Measurements from ENCODE around the gene PARD3.

PARD3 gene

GRCh38 chr10:34137201-34137600, 677.9 kb downstream of the PARD3 start:
- TF ChIP-seq EZH2phosphoT487 (IDR thresholded peaks at IDR 0.05; ENCODE audit: borderline replicate concordance, low read length) (no peak), CTCF (IDR thresholded peaks at IDR 0.05; ENCODE audit: low read depth, low read length, poor library complexity, severe bottlenecking) (no peak)
- Histone ChIP-seq H3F3A (ENCODE audit: control insufficient read depth, insufficient read depth) (no peaks in the 10 kb centered on the region), H3K4me2 (ENCODE audit: low read length) (no peak overlapping the region), H3K27me3 (ENCODE audit: control insufficient read depth, low read length) (no peaks in the 10 kb centered on the region), H3K9me3 (ENCODE audit: control insufficient read depth, insufficient read depth, low read length) (no peaks in the 10 kb centered on the region), H3K36me3 (ENCODE audit: control insufficient read depth, low read length) (no peaks in the 10 kb centered on the region), H3K79me2 (ENCODE audit: control insufficient read depth, low read length) (no peaks in the 10 kb centered on the region), H3K4me3 (ENCODE audit: low read length) (no peak overlapping the region), H3K9me2 (replicated peaks; ENCODE audit: control insufficient read depth, low read length) (no peaks in the 10 kb centered on the region), H3K27ac (ENCODE audit: low read depth, low read length) (no peak overlapping the region), H4K20me1 (ENCODE audit: control insufficient read depth, insufficient read depth, low read depth, low read length) (no peaks in the 10 kb centered on the region), H3K4me1 (ENCODE audit: control insufficient read depth, low read length) (no peaks in the 10 kb centered on the region)

GRCh38 chr10:34135515-34135914, 679.6 kb downstream of the PARD3 start:
- Histone ChIP-seq H3K9me2 (replicated peaks; ENCODE audit: control insufficient read depth, low read length) (no peaks in the 10 kb centered on the region), H3K4me1 (ENCODE audit: control insufficient read depth, low read length) (no peaks in the 10 kb centered on the region), H3K79me2 (ENCODE audit: control insufficient read depth, low read length) (no peaks in the 10 kb centered on the region), H3K27me3 (ENCODE audit: control insufficient read depth, low read length) (no peaks in the 10 kb centered on the region), H3K9me3 (ENCODE audit: control insufficient read depth, insufficient read depth, low read length) (no peaks in the 10 kb centered on the region), H3K36me3 (ENCODE audit: control insufficient read depth, low read length) (no peaks in the 10 kb centered on the region), H3K27ac (ENCODE audit: low read depth, low read length) (no peak overlapping the region), H4K20me1 (ENCODE audit: control insufficient read depth, insufficient read depth, low read depth, low read length) (no peaks in the 10 kb centered on the region), H3K4me2 (ENCODE audit: low read length) (no peak overlapping the region), H3K4me3 (ENCODE audit: low read length) (no peak overlapping the region), H3F3A (ENCODE audit: control insufficient read depth, insufficient read depth) (no peaks in the 10 kb centered on the region)
- TF ChIP-seq EZH2phosphoT487 (IDR thresholded peaks at IDR 0.05; ENCODE audit: borderline replicate concordance, low read length) (no peak), CTCF (IDR thresholded peaks at IDR 0.05; ENCODE audit: low read depth, low read length, poor library complexity, severe bottlenecking) (no peak)

- Histone ChIP-seq H3K79me2 (ENCODE audit: control insufficient read depth, low read length) (no peaks in the 10 kb centered on the region), H3K9me3 (ENCODE audit: control insufficient read depth, insufficient read depth, low read length) (no peaks in the 10 kb centered on the region), H3K9me2 (replicated peaks; ENCODE audit: control insufficient read depth, low read length) (no peaks in the 10 kb centered on the region), H3K36me3 (ENCODE audit: control insufficient read depth, low read length) (no peaks in the 10 kb centered on the region), H4K20me1 (ENCODE audit: control insufficient read depth, insufficient read depth, low read depth, low read length) (no peaks in the 10 kb centered on the region), H3K4me1 (ENCODE audit: control insufficient read depth, low read length) (no peaks in the 10 kb centered on the region), H3K4me2 (ENCODE audit: low read length) (no peak overlapping the region), H3K27me3 (ENCODE audit: control insufficient read depth, low read length) (no peaks in the 10 kb centered on the region), H3F3A (ENCODE audit: control insufficient read depth, insufficient read depth) (no peaks in the 10 kb centered on the region), H3K4me3 (ENCODE audit: low read length) (no peak overlapping the region), H3K27ac (ENCODE audit: low read depth, low read length) (no peak overlapping the region)
- TF ChIP-seq CTCF (IDR thresholded peaks at IDR 0.05; ENCODE audit: low read depth, low read length, poor library complexity, severe bottlenecking) (no peak), EZH2phosphoT487 (IDR thresholded peaks at IDR 0.05; ENCODE audit: borderline replicate concordance, low read length) (no peak)
These were observed 680.5 kb downstream of the PARD3 start for GRCh38 chr10:34134602-34135001.

- no peak for TF ChIP-seq CTCF (IDR thresholded peaks at IDR 0.05; ENCODE audit: low read depth, low read length, poor library complexity, severe bottlenecking)
- TF ChIP-seq EZH2phosphoT487 (IDR thresholded peaks at IDR 0.05; ENCODE audit: borderline replicate concordance, low read length), result no peak
- Histone ChIP-seq H3K9me3 (ENCODE audit: control insufficient read depth, insufficient read depth, low read length) (no peaks in the 10 kb centered on the region), H3K4me1 (ENCODE audit: control insufficient read depth, low read length) (no peaks in the 10 kb centered on the region), H3K36me3 (ENCODE audit: control insufficient read depth, low read length) (no peaks in the 10 kb centered on the region), H3K4me2 (ENCODE audit: low read length) (no peak overlapping the region), H3K79me2 (ENCODE audit: control insufficient read depth, low read length) (no peaks in the 10 kb centered on the region), H3K27ac (ENCODE audit: low read depth, low read length) (no peak overlapping the region), H3K4me3 (ENCODE audit: low read length) (no peak overlapping the region), H3F3A (ENCODE audit: control insufficient read depth, insufficient read depth) (no peaks in the 10 kb centered on the region), H3K9me2 (replicated peaks; ENCODE audit: control insufficient read depth, low read length) (no peaks in the 10 kb centered on the region), H3K27me3 (ENCODE audit: control insufficient read depth, low read length) (no peaks in the 10 kb centered on the region), H4K20me1 (ENCODE audit: control insufficient read depth, insufficient read depth, low read depth, low read length) (no peaks in the 10 kb centered on the region)
These were observed 681.7 kb downstream of the PARD3 start for GRCh38 chr10:34133406-34133805.
